Spleen (tissue), 7 donors: ENCODE results near the gene LDB2.

Source experiments
- CTCF ChIP-seq, 11 experiments: fragments of 200-600 bp in 7 of 11; fragments of 450-650 bp in 4 of 11; sonication (generic) in 4 of 11; IDR thresholded peaks in 8 of 11; conservative IDR thresholded peaks in 3 of 11; 1 replicate in 7 of 11; 2 replicates in 4 of 11; pipeline versions ENCODE4 v1.4.0 to v1.8.0; 2016 to 2021; ENCODE audit warnings: antibody characterized with exemption in 11 of 11, inconsistent platforms in 4 of 11, mild to moderate bottlenecking in 1 of 11
- POLR2AphosphoS5 ChIP-seq, 3 donors: sonication (generic); formaldehyde crosslinking; IDR thresholded peaks; one replicate each; pipeline ENCODE4 v1.5.1; 2017; ENCODE audit warnings: antibody characterized with exemption in 3 of 3
- donor health status: DM: no; HTN: no; CAD: no; lungs with moderate emphysema.
- donor health status: DM: no; HTN: no; CAD: no.
- donor health status: DM: no; HTN: no; CAD: no.

DNA sequence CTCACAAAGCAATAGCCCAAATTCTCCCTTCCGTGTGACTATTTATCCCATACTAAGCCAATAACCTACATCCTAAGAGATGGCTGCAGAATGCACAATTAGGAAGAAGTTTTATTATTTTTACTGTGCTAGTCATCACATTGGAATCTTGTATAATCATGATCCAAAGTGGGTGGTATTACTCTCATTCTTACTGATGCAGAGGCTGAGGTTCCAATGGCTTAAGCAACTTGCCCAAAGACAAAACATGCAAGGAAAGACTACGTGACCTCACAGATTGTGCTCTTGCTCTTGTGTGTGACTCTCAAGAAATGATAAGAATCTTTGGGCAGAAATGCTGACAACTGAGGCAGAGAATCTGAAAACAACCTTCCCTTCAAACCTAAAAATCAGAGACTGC, 212.2 kb downstream of the LDB2 start:
- no peak for TF ChIP-seq CTCF (IDR thresholded peaks at IDR 0.05 in 8 of 11, conservative IDR thresholded peaks at IDR 0.05 in 3 of 11)
- no peak for TF ChIP-seq POLR2AphosphoS5 (IDR thresholded peaks at IDR 0.05)
